Omental fat pad (tissue), 4 donors: ENCODE measurements around the gene CREB3L1. TPM values are rescaled to one million over a fixed set of nuclear protein-coding genes. Genes with fewer than 3 reads are reported as not detected.

ENCODE experiments used
- ATAC-seq: fragments of 150-250 bp; one replicate; pipeline ENCODE4 v1.9.1; 2016; ENCODE audit warnings: mild to moderate bottlenecking, moderate library complexity; ENCODE audit not compliant: low FRiP score
- DNase-seq: peaks from one replicate; pipeline ENCODE4 v3.0.0-alpha.2; 2019; ENCODE audit warnings: low spot score
- CTCF ChIP-seq, 3 donors: fragments of 450-650 bp; IDR thresholded peaks; one replicate each; pipeline ENCODE4 v1.5.1; 2016 to 2017; ENCODE audit warnings: antibody characterized with exemption in 3 of 3, mild to moderate bottlenecking in 3 of 3, moderate library complexity in 2 of 3
- total RNA-seq, 4 donors: library from RNA; depleted of rRNA; stranded (reverse); fragments of >200 nt; gene quantifications; one replicate each; pipeline ENCODE4 v1.1.0, GENCODE V29; 2016

CREB3L1 gene
- total RNA-seq, 4 donors from 2014 or later, result 0.94 to 8.7 (median 2.8) TPM

- ATAC-seq (no peak), DNase-seq (no peak)
- TF ChIP-seq CTCF (IDR thresholded peaks at IDR 0.05), result no peak
Observed at GRCh38 chr11:46327829-46328228, 50.4 kb downstream of the CREB3L1 start.

GRCh38 chr11:46330154-46330553, 52.7 kb downstream of the CREB3L1 start:
- DNase-seq, result no peak
- ATAC-seq, result no peak
- TF ChIP-seq CTCF (IDR thresholded peaks at IDR 0.05), result no peak

DNA sequence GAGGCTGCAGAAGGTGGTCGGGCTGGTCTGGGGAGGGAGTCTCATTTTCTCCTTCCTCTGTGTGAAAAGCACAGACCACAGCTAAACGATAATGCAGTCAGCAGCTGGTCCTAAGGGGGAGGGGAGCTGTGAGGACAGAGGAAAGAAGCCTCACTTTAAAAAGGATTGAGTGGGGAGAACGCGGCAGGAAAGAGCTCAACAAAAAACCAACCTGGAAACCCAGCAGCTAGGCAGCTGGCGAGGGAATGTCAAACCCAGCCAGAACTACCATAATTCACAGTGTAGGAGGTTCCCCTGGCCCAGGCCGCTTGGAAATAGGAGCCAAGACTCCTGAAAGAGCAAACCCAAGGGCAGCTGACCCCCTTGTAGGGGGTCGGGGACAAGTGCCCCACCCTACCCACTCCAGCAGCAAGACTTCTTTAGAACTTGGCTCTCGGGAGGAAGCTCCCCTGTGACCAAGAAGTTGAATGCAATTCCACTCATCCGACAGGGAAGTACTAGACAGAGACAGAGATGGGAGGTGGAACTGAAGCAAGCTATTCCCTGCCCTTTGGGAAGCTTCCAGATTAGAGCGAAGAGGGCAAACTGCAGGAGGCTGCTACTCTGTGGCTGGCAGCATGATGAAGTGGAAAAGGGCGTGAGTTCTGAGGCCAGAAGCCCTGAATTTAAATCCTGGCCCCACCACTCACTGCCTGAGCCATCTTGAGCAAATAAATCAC, 53.3 kb downstream of the CREB3L1 start:
- ATAC-seq, result no peak
- no peak for TF ChIP-seq CTCF (IDR thresholded peaks at IDR 0.05)
- DNase-seq, result no peak

GRCh38 chr11:46331282-46331984, 54.0 kb downstream of the CREB3L1 start:
- no peak for ATAC-seq
- no peak for TF ChIP-seq CTCF (IDR thresholded peaks at IDR 0.05)
- DNase-seq, result no peak

DNA sequence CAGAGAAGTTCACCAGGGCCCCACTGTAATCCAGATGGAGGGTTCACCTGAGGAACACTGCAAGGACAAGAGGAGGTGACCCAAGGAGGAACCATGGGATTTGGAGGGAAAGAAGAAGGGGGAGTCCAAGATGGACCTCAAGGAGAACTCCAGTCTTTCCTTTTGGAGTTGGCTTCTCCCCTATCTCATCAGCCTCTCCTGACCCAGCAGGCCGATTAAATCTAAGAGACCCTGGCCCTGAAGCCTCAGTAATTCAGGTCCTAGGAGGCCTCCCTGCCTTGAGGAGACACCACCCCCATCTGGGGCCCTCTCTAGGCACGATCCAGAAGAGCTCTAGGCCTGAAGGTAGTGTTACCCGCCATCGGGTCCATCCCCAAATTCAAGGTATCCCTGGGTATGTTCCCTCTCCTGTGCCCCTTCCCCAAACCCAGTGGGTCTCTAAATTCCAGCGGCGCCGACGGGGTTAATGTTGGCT, 54.7 kb downstream of the CREB3L1 start:
- no peak for DNase-seq
- no peak for TF ChIP-seq CTCF (IDR thresholded peaks at IDR 0.05)
- ATAC-seq, result no peak

DNA sequence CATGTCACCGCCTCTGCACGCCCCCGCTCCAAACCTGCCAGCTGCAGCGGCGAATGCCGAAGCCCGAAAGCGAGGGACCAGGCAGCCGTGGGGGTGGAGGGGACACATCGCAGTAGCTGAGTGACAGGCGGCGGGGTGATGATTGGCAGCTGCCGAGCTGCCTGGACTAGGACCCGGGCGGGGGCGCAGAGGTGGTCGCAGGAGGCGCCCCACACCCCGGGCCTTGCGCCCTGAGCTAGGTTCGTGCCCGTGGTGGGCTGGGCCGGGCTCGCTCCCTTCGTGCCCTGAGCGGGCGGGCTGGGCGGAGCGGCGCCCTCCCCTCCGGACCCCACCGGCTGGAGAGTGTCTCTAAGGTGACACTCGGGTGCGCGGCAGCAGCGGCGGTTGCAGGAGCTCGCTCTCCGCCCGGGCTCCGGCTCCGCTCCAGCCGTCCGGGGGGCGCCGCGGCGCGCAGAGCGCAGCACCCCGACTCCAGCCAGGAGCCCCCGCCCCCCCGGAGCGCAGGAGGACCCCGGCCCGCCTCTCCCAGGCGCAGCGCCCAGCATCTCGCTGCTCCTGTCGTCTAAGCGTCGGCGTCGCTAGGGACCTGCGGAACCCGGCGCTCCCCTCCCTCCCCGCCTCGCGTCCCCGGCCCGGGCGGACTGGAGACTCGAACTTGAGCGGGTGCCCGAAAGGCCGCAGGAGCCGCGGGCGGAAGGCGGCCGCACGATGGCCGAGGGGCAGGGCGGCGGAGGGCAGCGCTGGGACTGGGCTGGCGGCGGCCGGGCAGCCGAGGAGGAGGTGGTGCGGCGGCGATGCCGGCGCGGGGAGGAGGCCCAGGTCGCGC, 55.3 kb downstream of the CREB3L1 start:
- no peak for TF ChIP-seq CTCF (IDR thresholded peaks at IDR 0.05)
- DNase-seq, result no peak
- ATAC-seq, result peak; percentile 40
